ENCODE measurements around the gene LYRM7. TPM values are rescaled to one million over a fixed set of nuclear protein-coding genes. Genes with fewer than 3 reads are reported as not detected.

The LYRM7 gene
- total RNA-seq, 1 experiment from 2014 or later = 5.0 TPM

- Histone ChIP-seq H3K27me3 (ENCODE audit: low read length) (no peaks in the 10 kb centered on the region), H3F3A (ENCODE audit: low read length, unreplicated experiment) (no peaks in the 10 kb centered on the region), H3K4me3 (ENCODE audit: low read length) (peak overlapping the region; percentile 98), H3K79me2 (ENCODE audit: low read length) (peaks cover 54% of the 10 kb centered on the region), H2AFZ (ENCODE audit: low read length) (no peak overlapping the region), H3K9me3 (ENCODE audit: low read length) (no peaks in the 10 kb centered on the region), H3K4me2 (ENCODE audit: low read length) (peak overlapping the region; percentile 95), H3K9ac (ENCODE audit: low read length) (peak overlapping the region; percentile 98), H3K9me2 (replicated peaks; ENCODE audit: low read length) (no peaks in the 10 kb centered on the region), H3K27ac (ENCODE audit: low read length) (peak overlapping the region; percentile 65), H3K36me3 (ENCODE audit: low read depth, low read length) (peaks cover 36% of the 10 kb centered on the region), H3K4me1 (ENCODE audit: insufficient read depth, low read length) (peaks cover 12% of the 10 kb centered on the region; the same call in 1 of the 2 replicates), H4K20me1 (ENCODE audit: low read length) (peaks cover 6% of the 10 kb centered on the region; the same call in 1 of the 2 replicates)
- CTCF ChIA-PET = interaction anchor here (0.6 kb wide), 1 partner anchor 223 kb away, joined by 3 read pairs; no protein-coding TSS in a partner anchor
- peak; percentile 30 for DNase-seq
- TSS peak; percentile 55 for BruUV-seq (replicated peaks)
- intact Hi-C loops (cut with micrococcal nuclease) = loop anchor here (10.0 kb wide), 1 partner anchor 221 kb away; no protein-coding TSS in a partner anchor
- POLR2A ChIA-PET (ENCODE audit: unreplicated experiment) = no interaction called here
- no peak for TF ChIP-seq CTCF (conservative IDR thresholded peaks at IDR 0.05; ENCODE audit: low read depth, low read length)
- no peak for TF ChIP-seq EZH2phosphoT487 (IDR thresholded peaks at IDR 0.05; ENCODE audit: borderline replicate concordance, low read length)
- TF ChIP-seq EZH2 (IDR thresholded peaks at IDR 0.05; ENCODE audit: low read length, unreplicated experiment) = no peak
- no peak for ATAC-seq
These were observed 7.2 kb upstream of the LYRM7 start for GRCh38 chr5:131163276-131164119.

- Histone ChIP-seq H2AFZ (ENCODE audit: low read length) (peak overlapping the region; percentile 69), H3K9ac (ENCODE audit: low read length) (peak overlapping the region; percentile 98), H3K27me3 (ENCODE audit: low read length) (no peaks in the 10 kb centered on the region), H3K27ac (ENCODE audit: low read length) (peak overlapping the region; percentile 65), H4K20me1 (ENCODE audit: low read length) (peaks cover 6% of the 10 kb centered on the region; the same call in 1 of the 2 replicates), H3K4me1 (ENCODE audit: insufficient read depth, low read length) (peaks cover 12% of the 10 kb centered on the region; the same call in 1 of the 2 replicates), H3F3A (ENCODE audit: low read length, unreplicated experiment) (no peaks in the 10 kb centered on the region), H3K9me3 (ENCODE audit: low read length) (no peaks in the 10 kb centered on the region), H3K36me3 (ENCODE audit: low read depth, low read length) (peaks cover 26% of the 10 kb centered on the region), H3K4me3 (ENCODE audit: low read length) (peak overlapping the region; percentile 98), H3K4me2 (ENCODE audit: low read length) (peak overlapping the region; percentile 95), H3K79me2 (ENCODE audit: low read length) (peaks cover 54% of the 10 kb centered on the region), H3K9me2 (replicated peaks; ENCODE audit: low read length) (no peaks in the 10 kb centered on the region)
- intact Hi-C loops (cut with micrococcal nuclease) = loop anchor here (1.0 to 10.0 kb wide), 4 partner anchors 99 to 253 kb away; no protein-coding TSS in a partner anchor
- TF ChIP-seq CTCF (conservative IDR thresholded peaks at IDR 0.05; ENCODE audit: low read depth, low read length) (no peak), EZH2phosphoT487 (IDR thresholded peaks at IDR 0.05; ENCODE audit: borderline replicate concordance, low read length) (peak; percentile 75)
- ChIA-PET CTCF (no interaction called here), POLR2A (ENCODE audit: unreplicated experiment) (no interaction called here)
- DNase-seq = peak; percentile 64
- peak; percentile 64 for ATAC-seq
- BruUV-seq (replicated peaks) = no TSS peak
These were observed 6.3 kb upstream of the LYRM7 start for GRCh38 chr5:131164191-131165118.

Data from PC-3 (cell line).